NB4 (cell line): ENCODE measurements around the gene CCR5AS.

ENCODE experiments used
- DNase-seq: peaks from one replicate; pipeline ENCODE4 v3.0.0; 2010; ENCODE audit warnings: low read depth
- H3K4me3 ChIP-seq: one replicate; pipeline ENCODE4 v1.5.1; 2011; ENCODE audit warnings: mild to moderate bottlenecking, low read depth, low read length, moderate library complexity
- MAX ChIP-seq: IDR thresholded peaks from 2 replicates; pipeline ENCODE4 v1.6.1; 2011; ENCODE audit warnings: low read depth, low read length
- MYC ChIP-seq: IDR thresholded peaks from 2 replicates; pipeline ENCODE4 v1.6.1; 2011; ENCODE audit warnings: low read depth, low read length
- POLR2A ChIP-seq: IDR thresholded peaks from 2 replicates; pipeline ENCODE4 v1.6.1; 2011; ENCODE audit warnings: mild to moderate bottlenecking; ENCODE audit not compliant: insufficient read length; ENCODE audit errors: extremely low read depth
- TF ChIP-seq, protein P1 (sequence below): IDR thresholded peaks from one replicate; pipeline ENCODE4 v1.5.1; 2012; ENCODE audit warnings: low read depth, low read length

The CCR5AS gene

GRCh38 chr3:46406788-46407611 is at the start of gene CCR5AS, which contains the start of gene CCRL2:
TSS of gene CCR5AS (minus strand) at chr3:46407066.
TSS of gene CCRL2 (plus strand) at chr3:46407259. CDS start at chr3:46408080, 821 bp downstream.
- peak; percentile 85 for DNase-seq
- peak within 1 kb of the TSS; percentile 6 for H3K4me3 ChIP-seq
- TF ChIP-seq, protein P1, sequence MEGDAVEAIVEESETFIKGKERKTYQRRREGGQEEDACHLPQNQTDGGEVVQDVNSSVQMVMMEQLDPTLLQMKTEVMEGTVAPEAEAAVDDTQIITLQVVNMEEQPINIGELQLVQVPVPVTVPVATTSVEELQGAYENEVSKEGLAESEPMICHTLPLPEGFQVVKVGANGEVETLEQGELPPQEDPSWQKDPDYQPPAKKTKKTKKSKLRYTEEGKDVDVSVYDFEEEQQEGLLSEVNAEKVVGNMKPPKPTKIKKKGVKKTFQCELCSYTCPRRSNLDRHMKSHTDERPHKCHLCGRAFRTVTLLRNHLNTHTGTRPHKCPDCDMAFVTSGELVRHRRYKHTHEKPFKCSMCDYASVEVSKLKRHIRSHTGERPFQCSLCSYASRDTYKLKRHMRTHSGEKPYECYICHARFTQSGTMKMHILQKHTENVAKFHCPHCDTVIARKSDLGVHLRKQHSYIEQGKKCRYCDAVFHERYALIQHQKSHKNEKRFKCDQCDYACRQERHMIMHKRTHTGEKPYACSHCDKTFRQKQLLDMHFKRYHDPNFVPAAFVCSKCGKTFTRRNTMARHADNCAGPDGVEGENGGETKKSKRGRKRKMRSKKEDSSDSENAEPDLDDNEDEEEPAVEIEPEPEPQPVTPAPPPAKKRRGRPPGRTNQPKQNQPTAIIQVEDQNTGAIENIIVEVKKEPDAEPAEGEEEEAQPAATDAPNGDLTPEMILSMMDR = no peak
- TF ChIP-seq POLR2A (no peak), MAX (peak; percentile 51), MYC (0 out of 2 replicates have a peak, but pooled peaks have one; percentile 56)

DNA sequence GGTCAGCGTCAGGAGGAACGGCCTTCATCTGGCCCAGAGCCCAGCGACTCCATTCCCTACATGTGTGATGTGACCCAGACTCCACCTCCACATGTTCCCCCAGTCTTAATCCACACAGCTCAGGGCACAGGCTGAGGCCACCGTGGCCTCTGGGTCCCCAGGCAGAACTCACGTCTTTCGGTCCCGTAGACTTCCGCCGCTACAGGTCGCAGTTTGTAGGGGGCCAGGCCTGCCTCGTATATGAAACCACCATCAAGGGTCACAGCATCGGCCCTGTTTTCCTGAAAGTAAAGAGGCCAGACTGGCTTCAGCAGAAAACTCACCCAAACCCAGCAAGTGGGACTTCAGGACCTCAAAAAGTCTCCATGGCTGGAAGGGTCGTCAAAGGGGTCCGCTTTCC is 49.3 kb upstream of the CCR5AS start:
- TF ChIP-seq, protein P1 = no peak
- TF ChIP-seq MAX = no peak
- TF ChIP-seq MYC = no peak
- no peak for TF ChIP-seq POLR2A
- no peak for DNase-seq
- no peak overlapping the region for H3K4me3 ChIP-seq

DNA sequence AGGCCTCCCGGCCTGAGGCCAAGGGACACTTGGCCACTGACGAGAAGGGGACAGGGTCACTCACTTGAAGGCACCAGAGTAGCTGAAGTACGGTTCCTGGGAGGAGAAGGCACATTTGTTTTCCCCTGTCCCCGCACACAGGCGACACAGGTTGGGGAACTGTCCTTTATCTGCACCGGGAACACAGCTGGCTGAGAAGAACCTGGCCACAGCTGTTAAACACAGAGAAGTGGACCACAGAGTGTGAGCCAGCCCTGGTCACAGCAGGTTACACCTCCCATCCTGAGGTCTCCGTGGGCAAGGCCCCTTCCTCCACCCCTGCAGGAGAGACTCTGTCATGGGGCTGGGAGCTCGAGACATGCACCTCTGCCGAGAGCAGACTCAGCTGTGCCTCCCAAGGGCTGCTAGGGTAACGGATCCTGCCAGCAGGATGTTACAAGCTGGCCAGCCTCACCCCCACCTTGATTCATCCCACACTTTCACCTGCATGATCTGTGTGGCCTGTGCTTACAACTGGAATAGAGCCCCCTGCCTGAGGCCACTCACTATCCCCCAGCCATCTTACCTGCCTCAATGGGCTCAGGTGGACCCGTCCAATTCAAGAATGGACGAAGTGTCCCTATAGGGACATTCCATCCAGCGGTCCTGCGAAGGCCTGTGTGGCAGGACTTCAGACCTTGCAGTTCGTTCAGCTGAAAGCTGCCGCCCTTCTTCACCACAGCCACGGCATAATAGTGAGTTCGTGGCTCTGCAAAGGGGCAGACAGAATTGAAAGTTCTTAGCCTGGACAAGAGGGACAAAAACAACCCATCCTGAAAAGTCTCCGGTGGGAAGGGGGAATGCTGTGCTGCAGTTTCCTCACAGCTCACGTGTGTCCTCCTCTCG is 48.6 kb upstream of the CCR5AS start:
- TF ChIP-seq MYC (no peak), POLR2A (no peak), MAX (no peak)
- TF ChIP-seq, protein P1 = no peak
- DNase-seq = no peak
- no peak overlapping the region for H3K4me3 ChIP-seq

GRCh38 chr3:46454606-46455005 is 47.7 kb upstream of the CCR5AS start:
- TF ChIP-seq POLR2A (no peak), MYC (no peak), MAX (no peak)
- TF ChIP-seq, protein P1 = no peak
- DNase-seq = no peak
- no peak overlapping the region for H3K4me3 ChIP-seq

GRCh38 chr3:46454209-46454595 is 47.3 kb upstream of the CCR5AS start:
- H3K4me3 ChIP-seq = no peak overlapping the region
- no peak for TF ChIP-seq MYC
- TF ChIP-seq POLR2A = no peak
- TF ChIP-seq MAX = no peak
- TF ChIP-seq, protein P1 = no peak
- DNase-seq = no peak
